Activated CD8-positive, alpha-beta memory T cell treated with anti-CD3 and anti-CD28 coated beads for 1 hour (primary cell): Measurements from ENCODE around the gene NTN5.
"Not testable (repeated sequence)": the region's sequence is repeated elsewhere in the genome, so short reads cannot be mapped to it uniquely, and the experiment has no call there.

Experiments used
- DNase-seq, 2 donors: peaks; one replicate each; pipeline ENCODE4 v3.0.0-alpha.2; 2020; ENCODE audit warnings: low read depth in 1 of 2; ENCODE audit errors: extremely low read depth in 1 of 2

NTN5 gene, protein sequence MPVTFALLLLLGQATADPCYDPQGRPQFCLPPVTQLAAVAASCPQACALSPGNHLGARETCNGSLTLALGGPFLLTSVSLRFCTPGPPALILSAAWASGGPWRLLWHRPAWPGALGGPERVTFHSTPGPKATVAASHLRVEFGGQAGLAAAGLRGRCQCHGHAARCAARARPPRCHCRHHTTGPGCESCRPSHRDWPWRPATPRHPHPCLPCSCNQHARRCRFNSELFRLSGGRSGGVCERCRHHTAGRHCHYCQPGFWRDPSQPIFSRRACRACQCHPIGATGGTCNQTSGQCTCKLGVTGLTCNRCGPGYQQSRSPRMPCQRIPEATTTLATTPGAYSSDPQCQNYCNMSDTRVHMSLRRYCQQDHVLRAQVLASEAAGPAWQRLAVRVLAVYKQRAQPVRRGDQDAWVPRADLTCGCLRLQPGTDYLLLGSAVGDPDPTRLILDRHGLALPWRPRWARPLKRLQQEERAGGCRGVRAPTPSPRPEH

DNA sequence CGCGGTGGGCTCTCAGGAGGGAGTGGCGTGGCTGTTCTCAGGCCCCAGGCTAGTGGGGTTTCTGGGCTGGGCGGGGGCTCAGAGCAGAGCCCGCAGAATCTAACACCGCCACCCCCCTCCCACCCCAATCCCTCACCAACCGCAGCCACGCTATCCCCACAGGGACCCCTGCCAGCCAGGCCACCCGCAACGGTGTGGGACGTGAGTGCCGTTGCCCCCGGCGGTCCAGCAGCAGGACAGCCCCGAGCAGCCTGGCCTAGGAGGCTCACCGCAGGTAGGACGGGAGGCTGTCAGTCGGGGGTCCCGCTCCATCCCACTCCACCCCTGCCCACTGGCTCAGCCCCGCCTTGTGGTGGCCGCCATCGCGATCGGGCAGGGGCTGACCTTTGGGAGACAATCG lies at the start of gene NTN5:
Gene NTN5, minus strand, starts transcription at position 24 of the 400 bp plus-strand sequence. CDS start 2,031 bp downstream, outside the sequence.
- DNase-seq: no peak

DNA sequence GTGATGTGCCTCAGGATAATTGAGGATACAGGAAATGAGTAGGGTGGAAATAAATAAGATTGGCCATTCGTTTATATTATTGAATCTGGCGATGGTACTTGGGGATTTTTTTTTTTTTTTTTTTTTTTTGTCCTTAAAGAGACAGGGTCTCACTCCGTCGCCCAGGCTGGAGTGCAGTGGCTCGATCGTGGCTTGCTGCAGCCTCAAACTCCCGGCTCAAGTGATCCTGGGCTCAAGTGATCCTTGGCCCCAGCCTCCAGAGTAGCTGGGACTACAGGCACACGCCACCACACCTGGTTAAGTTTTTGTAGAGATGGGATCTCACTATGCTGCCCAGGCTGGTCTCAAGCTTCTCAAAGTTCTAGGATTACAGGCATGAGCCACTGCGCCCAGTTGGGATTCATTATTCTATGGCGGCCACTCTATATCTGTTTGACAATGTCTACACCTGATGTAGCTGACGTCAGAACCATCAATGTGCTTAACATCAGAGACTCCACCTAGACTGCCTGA lies 49.4 kb upstream of the NTN5 start:
- no peak for DNase-seq

GRCh38 chr19:48720613-48721296 lies 47.9 kb upstream of the NTN5 start:
- DNase-seq: peak; percentile 74 to 79

DNA sequence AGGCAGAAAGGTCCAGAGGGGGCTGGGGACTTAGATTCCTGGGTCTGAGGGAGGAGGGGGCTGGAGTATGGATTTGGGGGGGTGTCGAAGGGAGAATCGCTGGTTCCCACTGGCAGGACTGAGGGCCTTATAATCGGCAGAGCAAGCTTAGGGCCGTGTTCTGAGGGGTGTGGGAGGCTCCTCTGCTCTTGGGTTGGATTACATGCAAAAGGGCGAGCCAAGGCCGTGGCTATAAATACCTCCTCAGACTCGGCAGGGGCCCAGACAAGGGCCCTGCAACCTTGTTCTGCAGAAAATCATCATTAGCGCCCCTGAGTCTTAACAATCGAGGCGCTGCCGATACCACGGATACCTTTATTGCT lies 47.4 kb upstream of the NTN5 start:
- DNase-seq: no peak

GRCh38 chr19:48719263-48720171 lies 46.7 kb upstream of the NTN5 start, which contains the start of gene MAMSTR:
TSS of gene MAMSTR (minus strand) at chr19:48719725. CDS start at chr19:48719031, 694 bp downstream.
- DNase-seq: no peak

- no peak for DNase-seq
These were observed 46.0 kb upstream of the NTN5 start for GRCh38 chr19:48718711-48719231.

- not testable (repeated sequence) for DNase-seq
These were observed 45.3 kb upstream of the NTN5 start for GRCh38 chr19:48718106-48718505.

DNA sequence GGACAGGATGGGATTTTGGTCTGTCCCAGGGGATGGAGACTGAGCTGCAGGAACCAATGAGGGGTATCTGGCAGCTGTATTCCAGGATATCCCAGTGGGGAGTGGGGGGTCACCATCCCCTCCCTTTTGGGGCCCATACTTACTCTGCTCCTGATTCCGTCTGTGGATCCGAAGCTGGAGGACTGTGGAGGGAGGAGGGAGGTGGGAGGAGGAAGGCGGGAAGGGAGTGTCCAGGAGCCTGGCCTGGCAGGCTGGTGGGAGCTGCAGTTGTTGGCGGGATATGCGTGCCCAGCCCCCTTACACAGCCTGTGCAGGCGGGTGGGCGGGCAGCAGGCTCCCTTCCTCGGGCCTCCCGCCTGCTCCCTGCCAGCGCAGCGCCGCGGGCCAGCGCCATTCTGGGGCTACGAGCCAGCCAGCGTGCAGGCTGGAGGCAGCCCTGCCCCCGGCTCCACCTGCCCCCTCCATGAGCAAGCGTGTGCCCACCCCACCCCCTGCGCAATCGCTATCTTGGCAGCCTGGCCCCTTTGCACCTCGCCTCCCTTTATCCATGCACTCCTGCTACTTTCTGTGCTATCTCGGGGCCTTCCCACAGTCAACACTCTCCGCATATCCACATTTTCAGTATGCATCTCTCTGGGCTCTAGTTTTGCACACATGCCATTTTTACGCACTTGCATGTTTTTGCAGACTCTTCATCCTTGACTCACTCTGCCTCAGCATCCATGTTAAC lies 43.9 kb upstream of the NTN5 start:
- no peak for DNase-seq

DNA sequence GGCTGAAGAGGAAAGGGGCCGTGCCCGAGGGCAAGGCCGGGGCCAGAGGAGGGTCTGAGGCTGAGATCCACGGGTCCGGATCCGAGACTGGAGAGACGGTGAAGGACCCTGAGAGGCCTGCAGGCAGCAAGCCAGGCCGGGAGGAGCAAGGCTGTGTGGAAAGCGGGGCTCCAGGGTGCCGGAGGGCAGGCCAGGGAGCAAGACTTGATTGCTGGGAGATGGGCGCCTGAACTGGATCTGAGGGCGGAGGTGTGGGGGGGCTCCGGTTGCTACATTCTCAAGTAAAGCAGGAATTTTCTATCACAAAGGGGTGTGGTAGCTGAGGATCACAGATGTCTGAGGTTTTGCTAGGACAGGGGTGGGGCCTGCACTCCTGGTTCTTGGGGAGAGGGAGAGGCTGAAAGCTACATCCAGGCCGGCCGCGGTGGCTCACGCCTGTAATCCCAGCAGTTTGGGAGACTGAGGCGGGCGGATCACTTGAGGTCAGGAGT lies 42.9 kb upstream of the NTN5 start:
- DNase-seq: no peak

DNA sequence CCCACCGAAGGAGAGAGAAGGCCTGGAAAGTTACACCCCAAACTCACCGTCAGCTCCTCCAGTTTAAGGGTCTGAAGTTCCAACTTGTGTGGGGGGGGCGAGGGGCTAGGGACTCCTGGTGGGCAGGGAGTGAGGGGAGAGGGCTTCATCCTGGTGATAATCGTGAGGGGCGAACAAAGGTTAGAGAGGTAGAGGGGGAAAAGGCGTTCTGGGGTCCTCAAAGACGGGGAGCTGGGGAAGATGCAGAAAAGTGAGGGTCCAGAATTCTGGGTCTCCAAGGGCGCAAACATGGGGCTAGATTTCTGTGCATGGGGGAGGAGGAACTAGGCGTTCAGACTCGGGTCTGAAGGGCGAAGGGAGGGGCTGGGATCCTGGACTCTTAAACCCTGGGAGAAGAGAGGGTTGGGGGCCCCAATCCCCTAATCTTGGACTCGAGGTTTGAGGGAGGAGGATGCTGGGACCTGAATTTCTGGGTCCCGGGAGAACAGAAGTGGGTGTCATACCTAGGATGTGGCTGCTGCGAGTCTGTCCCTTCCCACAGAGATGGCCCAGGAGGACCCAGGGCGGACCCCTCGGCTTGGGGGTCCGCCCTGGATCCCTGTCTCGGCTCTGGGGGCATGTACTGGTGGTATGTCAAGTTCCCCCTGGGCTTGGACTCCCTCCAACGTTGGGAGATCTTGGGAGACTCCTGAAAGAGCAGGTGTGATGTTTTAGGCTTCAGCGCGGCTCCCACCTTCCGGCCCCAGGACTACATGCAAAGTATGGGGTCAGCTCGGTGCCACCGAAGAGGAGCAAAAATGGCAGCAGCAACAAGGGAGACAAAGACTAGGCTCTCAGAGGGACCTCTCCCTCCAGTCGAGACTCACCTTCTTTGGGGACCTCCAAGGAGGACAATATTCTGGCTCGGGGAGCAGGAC lies 42.2 kb upstream of the NTN5 start:
- no peak for DNase-seq

GRCh38 chr19:48713864-48714755 lies 41.3 kb upstream of the NTN5 start:
- peak; percentile 92 for DNase-seq

GRCh38 chr19:48713041-48713863 lies 40.4 kb upstream of the NTN5 start:
- no peak for DNase-seq

GRCh38 chr19:48711106-48711662 lies 38.4 kb upstream of the NTN5 start:
- DNase-seq: no peak

DNA sequence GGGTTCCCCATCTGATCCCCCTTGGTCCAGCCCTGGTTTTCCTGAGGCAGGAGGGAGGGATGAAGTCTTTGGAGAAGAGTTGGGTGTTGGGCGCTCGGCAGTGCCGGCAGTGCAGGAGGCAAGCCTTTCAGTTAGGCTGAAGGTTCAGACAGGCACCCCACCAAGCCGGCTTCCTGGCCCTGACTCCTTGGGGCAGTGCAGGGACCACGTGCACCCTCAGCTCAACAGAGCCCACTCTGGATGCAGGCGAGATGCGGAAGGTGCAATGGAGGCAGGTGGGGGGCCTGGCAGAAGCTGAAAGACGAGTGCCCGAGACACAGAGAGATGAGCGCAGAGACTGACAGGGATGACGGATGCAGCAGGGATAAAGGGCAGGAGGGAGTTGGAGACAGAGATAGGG lies 35.7 kb upstream of the NTN5 start:
- DNase-seq: no peak

DNA sequence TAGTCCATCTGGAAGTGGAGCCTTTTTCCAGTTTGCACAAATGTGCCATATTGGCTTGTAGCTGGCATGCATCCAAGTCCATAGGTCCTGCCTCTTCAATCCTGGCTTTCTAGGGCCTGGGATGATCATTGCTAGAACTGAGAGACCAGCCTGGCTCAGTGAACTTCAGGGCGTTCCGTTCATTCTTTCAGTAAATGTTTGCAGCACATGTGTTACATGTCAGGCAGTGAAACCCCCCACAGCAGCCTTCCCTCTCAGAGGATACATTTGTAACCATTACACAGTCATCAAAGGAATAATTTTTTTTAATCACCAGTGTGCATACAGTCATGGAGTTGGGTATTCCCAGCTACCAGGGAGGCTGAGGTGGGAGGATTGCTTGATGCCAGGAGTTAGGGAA lies 32.6 kb upstream of the NTN5 start:
- DNase-seq: no peak

- no peak for DNase-seq
These were observed 30.5 kb upstream of the NTN5 start for GRCh38 chr19:48703316-48703715.

DNA sequence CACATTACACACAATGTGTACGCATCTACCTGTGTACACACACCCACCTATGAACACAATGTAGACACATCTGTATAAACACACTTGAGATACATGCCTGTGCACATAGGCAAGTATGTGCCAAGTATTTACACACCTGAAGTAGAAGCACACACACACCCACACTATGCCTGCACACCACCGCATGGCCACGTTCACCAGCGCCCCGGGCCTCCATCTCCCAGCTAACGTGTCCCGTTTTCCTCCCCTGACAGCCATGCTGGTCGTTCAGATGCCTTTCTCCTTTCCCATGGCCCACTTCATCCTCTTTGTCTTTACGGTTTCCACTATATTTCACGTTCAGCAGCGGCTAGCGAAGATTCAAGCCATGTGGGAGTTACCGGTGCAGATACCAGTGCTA lies 29.9 kb upstream of the NTN5 start:
- no peak for DNase-seq
